ENCODE results near the gene FBXO48.

DNA sequence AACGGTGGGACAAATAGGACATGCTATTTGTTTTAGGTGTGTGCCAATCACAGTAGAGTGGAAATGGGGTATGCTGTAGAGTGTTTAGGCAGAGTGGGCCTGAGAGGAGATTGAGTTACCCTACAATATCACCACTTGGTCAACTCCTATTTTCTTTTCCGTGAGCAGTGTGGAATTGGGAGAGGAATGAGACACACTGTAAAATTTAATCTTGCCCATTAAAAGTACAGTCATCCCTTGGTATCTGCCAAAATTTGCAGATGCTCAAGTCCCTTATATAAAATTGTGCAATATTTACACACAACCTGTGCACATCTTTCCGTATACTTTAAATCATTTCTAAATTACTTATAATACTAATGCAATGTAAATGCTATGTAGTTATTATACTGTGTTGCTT is 12.4 kb downstream of the FBXO48 start:
- TF ChIP-seq, protein P1, sequence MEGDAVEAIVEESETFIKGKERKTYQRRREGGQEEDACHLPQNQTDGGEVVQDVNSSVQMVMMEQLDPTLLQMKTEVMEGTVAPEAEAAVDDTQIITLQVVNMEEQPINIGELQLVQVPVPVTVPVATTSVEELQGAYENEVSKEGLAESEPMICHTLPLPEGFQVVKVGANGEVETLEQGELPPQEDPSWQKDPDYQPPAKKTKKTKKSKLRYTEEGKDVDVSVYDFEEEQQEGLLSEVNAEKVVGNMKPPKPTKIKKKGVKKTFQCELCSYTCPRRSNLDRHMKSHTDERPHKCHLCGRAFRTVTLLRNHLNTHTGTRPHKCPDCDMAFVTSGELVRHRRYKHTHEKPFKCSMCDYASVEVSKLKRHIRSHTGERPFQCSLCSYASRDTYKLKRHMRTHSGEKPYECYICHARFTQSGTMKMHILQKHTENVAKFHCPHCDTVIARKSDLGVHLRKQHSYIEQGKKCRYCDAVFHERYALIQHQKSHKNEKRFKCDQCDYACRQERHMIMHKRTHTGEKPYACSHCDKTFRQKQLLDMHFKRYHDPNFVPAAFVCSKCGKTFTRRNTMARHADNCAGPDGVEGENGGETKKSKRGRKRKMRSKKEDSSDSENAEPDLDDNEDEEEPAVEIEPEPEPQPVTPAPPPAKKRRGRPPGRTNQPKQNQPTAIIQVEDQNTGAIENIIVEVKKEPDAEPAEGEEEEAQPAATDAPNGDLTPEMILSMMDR (IDR thresholded peaks at IDR 0.05): no peak
- no peak for TF ChIP-seq POLR2A (IDR thresholded peaks at IDR 0.05)
